Fibroblast of lung (primary cell): ENCODE data around the gene NEK8. TPM values are rescaled to one million over a fixed set of nuclear protein-coding genes. Genes with fewer than 3 reads are reported as not detected.

Experiments
- DNase-seq, 2 donors: peaks; one replicate each; pipeline versions ENCODE4 v3.0.0 to v3.0.0-alpha.2; 2010; ENCODE audit warnings: low read depth in 2 of 2
- H2AFZ ChIP-seq: 2 replicates; pipeline ENCODE4 v1.5.1; 2012; ENCODE audit warnings: low read length, control low read depth, inconsistent platforms
- H3K27ac ChIP-seq: 2 replicates; pipeline ENCODE4 v1.5.1; 2011; ENCODE audit warnings: low read length, control low read depth; ENCODE audit not compliant: insufficient read depth
- H3K27me3 ChIP-seq: 2 replicates; pipeline ENCODE4 v1.5.1; 2011; ENCODE audit warnings: mild to moderate bottlenecking, low read length; ENCODE audit not compliant: control insufficient read depth, insufficient read depth
- H3K36me3 ChIP-seq: 2 replicates; pipeline ENCODE4 v1.5.1; 2011; ENCODE audit warnings: low read length; ENCODE audit not compliant: control insufficient read depth, insufficient read depth
- H3K4me1 ChIP-seq: 2 replicates; pipeline ENCODE4 v1.5.1; 2011; ENCODE audit warnings: low read length; ENCODE audit not compliant: control insufficient read depth, insufficient read depth; ENCODE audit errors: extremely low read depth
- H3K4me2 ChIP-seq: 2 replicates; pipeline ENCODE4 v1.5.1; 2011; ENCODE audit warnings: low read length, control low read depth; ENCODE audit not compliant: insufficient read depth; ENCODE audit errors: extremely low read depth
- H3K4me3 ChIP-seq, 4 experiments: fragments of 200-600 bp in 1 of 4; sonication (generic) in 1 of 4; replicated peaks in 1 of 4; 2 replicates each; pipeline ENCODE4 v1.5.1; 2011 to 2016; ENCODE audit warnings: low read length in 4 of 4, low read depth in 3 of 4, mild to moderate bottlenecking in 3 of 4, control low read depth in 2 of 4, inconsistent platforms in 1 of 4, mixed read lengths in 1 of 4; ENCODE audit not compliant: insufficient read depth in 1 of 4; ENCODE audit errors: control extremely low read depth in 1 of 4
- H3K79me2 ChIP-seq: 2 replicates; pipeline ENCODE4 v1.5.1; 2012; ENCODE audit warnings: mild to moderate bottlenecking, low read length, inconsistent platforms; ENCODE audit not compliant: control insufficient read depth, insufficient read depth
- H3K9ac ChIP-seq: 2 replicates; pipeline ENCODE4 v1.5.1; 2011; ENCODE audit warnings: mild to moderate bottlenecking, low read length, control low read depth; ENCODE audit not compliant: insufficient read depth
- H3K9me3 ChIP-seq: 2 replicates; pipeline ENCODE4 v1.5.1; 2012; ENCODE audit warnings: low read depth, low read length; ENCODE audit not compliant: control insufficient read depth, insufficient read depth
- H4K20me1 ChIP-seq: 2 replicates; pipeline ENCODE4 v1.5.1; 2011; ENCODE audit warnings: low read length; ENCODE audit not compliant: control insufficient read depth, insufficient read depth; ENCODE audit errors: extremely low read depth
- CTCF ChIP-seq, 2 donors: IDR thresholded peaks in 1 of 2; conservative IDR thresholded peaks in 1 of 2; 1 replicate in 1 of 2; 2 replicates in 1 of 2; pipeline ENCODE4 v1.5.1; 2011 to 2012; ENCODE audit warnings: low read length in 2 of 2, control low read depth in 1 of 2, inconsistent platforms in 1 of 2, low read depth in 1 of 2, mild to moderate bottlenecking in 1 of 2
- EZH2 ChIP-seq: IDR thresholded peaks from 2 replicates; pipeline ENCODE4 v1.5.1; 2012; ENCODE audit warnings: low read length, control low read depth, mild to moderate bottlenecking; ENCODE audit errors: missing control alignments
- polyA plus RNA-seq, 2 donors: library from polyadenylated mRNA; depleted of rRNA in 1 of 2; stranded (reverse) in 1 of 2; unstranded in 1 of 2; fragments of >200 nt; gene quantifications; 2 replicates each; pipeline ENCODE4 v1.2.1, GENCODE V29; 2011 to 2012; ENCODE audit warnings: missing spikeins in 1 of 2
- total RNA-seq: library from RNA; depleted of rRNA; stranded (reverse); fragments of >200 nt; gene quantifications from 2 replicates; pipeline ENCODE4 v1.2.1, GENCODE V29; 2014

NEK8 gene
- total and polyA plus RNA-seq, 2 donors (not counting 1 experiment from before 2014, with no cell fraction given), result 2.8 to 3.8 TPM

DNA sequence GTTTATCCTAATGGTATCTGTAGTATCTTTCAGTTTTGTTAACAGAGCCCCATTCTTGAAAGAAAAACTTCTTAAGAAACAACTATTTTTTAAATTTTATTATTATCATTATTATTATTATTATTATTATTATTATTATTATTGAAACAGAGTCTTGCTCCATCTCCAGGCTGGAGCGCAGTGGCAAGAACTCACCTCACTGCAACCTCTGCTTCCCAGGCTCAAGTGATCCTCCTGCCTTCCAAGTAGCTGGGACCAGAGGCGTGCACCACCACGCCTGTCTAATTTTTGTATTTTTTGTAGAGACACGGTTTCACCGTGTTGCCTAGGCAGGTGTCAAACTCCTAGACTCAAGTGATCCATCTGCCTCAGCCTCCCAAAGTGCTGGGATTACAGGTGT is 43.2 kb upstream of the NEK8 start:
- H4K20me1 ChIP-seq, result no peaks in the 10 kb centered on the region
- no peak overlapping the region for H2AFZ ChIP-seq
- H3K4me1 ChIP-seq, result no peaks in the 10 kb centered on the region
- H3K79me2 ChIP-seq, result no peaks in the 10 kb centered on the region
- TF ChIP-seq EZH2 (no peak), CTCF (conservative IDR thresholded peaks at IDR 0.05 in 1 of 2, IDR thresholded peaks at IDR 0.05 in 1 of 2; ENCODE audit: low read depth in 1 of 2, low read length in 2 of 2) (no peak)
- no peak overlapping the region for H3K9ac ChIP-seq
- H3K4me3 ChIP-seq, result no peak overlapping the region
- no peaks in the 10 kb centered on the region for H3K27me3 ChIP-seq
- DNase-seq, result no peak
- H3K4me2 ChIP-seq, result no peak overlapping the region
- peaks cover 34% of the 10 kb centered on the region for H3K36me3 ChIP-seq
- H3K27ac ChIP-seq, result no peak overlapping the region
- no peaks in the 10 kb centered on the region for H3K9me3 ChIP-seq

GRCh38 chr17:28686296-28686695 is 42.3 kb upstream of the NEK8 start:
- H3K79me2 ChIP-seq, result no peaks in the 10 kb centered on the region

DNA sequence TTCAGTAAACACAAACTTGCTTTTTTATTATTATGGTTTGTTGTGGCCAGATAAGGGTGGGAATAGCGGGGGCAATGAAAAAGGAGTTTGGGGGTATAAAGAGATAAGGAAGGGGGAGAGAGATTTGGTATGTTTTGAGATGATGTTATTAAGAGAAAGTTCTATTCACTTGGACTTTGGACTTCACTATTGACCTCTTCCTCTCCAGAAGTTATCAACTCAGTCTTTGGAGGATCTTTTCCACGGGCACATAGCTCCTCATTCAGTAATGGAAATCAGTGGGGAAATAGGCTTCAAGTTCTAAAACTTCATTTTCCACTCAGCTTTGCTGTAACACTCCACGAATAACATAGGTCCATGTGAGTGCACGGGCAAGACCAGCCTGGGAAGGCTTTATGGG is 40.1 kb upstream of the NEK8 start:
- Histone ChIP-seq H3K9ac (no peak overlapping the region), H2AFZ (no peak overlapping the region), H3K9me3 (no peaks in the 10 kb centered on the region), H3K4me2 (no peak overlapping the region), H3K79me2 (no peaks in the 10 kb centered on the region), H4K20me1 (no peaks in the 10 kb centered on the region), H3K4me3 (no peak overlapping the region), H3K27me3 (no peaks in the 10 kb centered on the region), H3K27ac (no peak overlapping the region), H3K4me1 (no peaks in the 10 kb centered on the region), H3K36me3 (peaks cover 24% of the 10 kb centered on the region)
- DNase-seq, result no peak
- TF ChIP-seq EZH2, result no peak
- TF ChIP-seq CTCF (conservative IDR thresholded peaks at IDR 0.05 in 1 of 2, IDR thresholded peaks at IDR 0.05 in 1 of 2; ENCODE audit: low read depth in 1 of 2, low read length in 2 of 2), result no peak

More at GRCh38 chr17:28686296-28686695, 42.3 kb upstream of the NEK8 start:
- no peak overlapping the region for H3K4me3 ChIP-seq
- no peaks in the 10 kb centered on the region for H3K27me3 ChIP-seq
- H3K9me3 ChIP-seq, result no peaks in the 10 kb centered on the region
- H3K9ac ChIP-seq, result no peak overlapping the region
- H3K27ac ChIP-seq, result no peak overlapping the region
- no peak for DNase-seq
- no peaks in the 10 kb centered on the region for H4K20me1 ChIP-seq
- H3K4me1 ChIP-seq, result no peaks in the 10 kb centered on the region
- no peak overlapping the region for H2AFZ ChIP-seq
- peaks cover 32% of the 10 kb centered on the region for H3K36me3 ChIP-seq
- TF ChIP-seq CTCF (conservative IDR thresholded peaks at IDR 0.05 in 1 of 2, IDR thresholded peaks at IDR 0.05 in 1 of 2; ENCODE audit: low read depth in 1 of 2, low read length in 2 of 2) (no peak), EZH2 (no peak)
- H3K4me2 ChIP-seq, result no peak overlapping the region
